A549 treated with AZD9567 at 1 μM for 4 hours (cell line): ENCODE data around the gene CDK5RAP1. TPM values are rescaled to one million over a fixed set of nuclear protein-coding genes. Genes with fewer than 3 reads are reported as not detected.

ENCODE experiments used
- total RNA-seq: library from RNA; stranded (reverse); fragments of 200-300 nt; extraction: Qiagen RNA extraction; gene quantifications from 5 replicates; pipeline ENCODE4 v1.2.3, GENCODE V29; 2022; ENCODE audit not compliant: insufficient read depth

CDK5RAP1 gene, protein sequence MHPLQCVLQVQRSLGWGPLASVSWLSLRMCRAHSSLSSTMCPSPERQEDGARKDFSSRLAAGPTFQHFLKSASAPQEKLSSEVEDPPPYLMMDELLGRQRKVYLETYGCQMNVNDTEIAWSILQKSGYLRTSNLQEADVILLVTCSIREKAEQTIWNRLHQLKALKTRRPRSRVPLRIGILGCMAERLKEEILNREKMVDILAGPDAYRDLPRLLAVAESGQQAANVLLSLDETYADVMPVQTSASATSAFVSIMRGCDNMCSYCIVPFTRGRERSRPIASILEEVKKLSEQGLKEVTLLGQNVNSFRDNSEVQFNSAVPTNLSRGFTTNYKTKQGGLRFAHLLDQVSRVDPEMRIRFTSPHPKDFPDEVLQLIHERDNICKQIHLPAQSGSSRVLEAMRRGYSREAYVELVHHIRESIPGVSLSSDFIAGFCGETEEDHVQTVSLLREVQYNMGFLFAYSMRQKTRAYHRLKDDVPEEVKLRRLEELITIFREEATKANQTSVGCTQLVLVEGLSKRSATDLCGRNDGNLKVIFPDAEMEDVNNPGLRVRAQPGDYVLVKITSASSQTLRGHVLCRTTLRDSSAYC
- 27.1 to 37.6 TPM (median 33.5 TPM) in 5 replicates for total RNA-seq

GRCh38 chr20:33401184-33401920, at the start of gene CDK5RAP1:
CDK5RAP1 (minus strand) TSS chr20:33401519; CDS start chr20:33397064, 4,455 bp downstream.

DNA sequence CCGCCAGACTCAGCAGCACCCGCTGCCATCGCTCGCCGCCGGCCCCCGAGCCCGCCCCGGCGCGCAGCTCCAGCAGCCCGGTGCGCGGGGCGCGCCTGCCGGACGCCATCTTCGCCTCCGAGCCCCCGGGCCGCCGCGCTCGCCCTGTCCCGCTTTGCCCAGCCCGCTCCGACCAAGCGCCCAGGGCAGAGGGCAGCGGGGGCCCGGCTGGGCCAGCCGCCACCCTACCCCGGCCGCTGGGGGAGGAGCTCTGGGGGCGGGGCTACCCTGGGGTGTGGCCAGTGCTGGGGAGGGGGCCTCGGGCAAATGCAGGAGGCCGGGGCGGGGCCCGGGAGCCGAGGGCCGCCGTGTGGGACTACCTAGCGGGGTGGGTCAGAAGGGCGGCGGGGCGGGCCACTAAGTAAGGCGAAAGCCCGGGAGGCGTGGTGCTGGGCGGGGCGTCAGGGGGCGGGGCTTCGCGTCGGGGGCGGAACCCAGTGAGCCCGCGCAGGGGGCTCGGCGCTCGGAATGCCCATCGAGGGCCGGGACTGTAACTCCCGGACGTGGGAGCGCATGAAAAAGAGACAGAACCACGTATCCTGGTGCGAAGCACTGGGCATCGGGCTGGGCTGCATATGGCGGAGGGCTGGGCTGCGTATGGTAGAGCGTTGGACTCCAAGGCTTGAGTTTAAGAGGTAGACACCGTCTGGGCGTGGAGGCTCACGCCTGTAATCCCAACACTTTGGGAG, 42.4 kb upstream of the CDK5RAP1 start, which contains the start of gene SNTA1:
TSS of gene SNTA1 (minus strand) at position 252 of the 728 bp plus-strand sequence. CDS start at position 109, 143 bp downstream.

Other genes starting within 250 kb of the CDK5RAP1 start
- gene BPIFA2, start 233.4 kb downstream of the CDK5RAP1 start, total RNA-seq = 0.12 TPM in 1 of 5 replicates, not detected in the others
- not detected in 5 replicates for gene BPIFA3, start 184.2 kb downstream of the CDK5RAP1 start, total RNA-seq
- not detected in 5 replicates for gene BPIFA1, start 165.5 kb downstream of the CDK5RAP1 start, total RNA-seq
- gene BPIFB1, start 118.3 kb downstream of the CDK5RAP1 start, total RNA-seq = 0.11 to 0.16 TPM (median 0.13 TPM) in 3 of 5 replicates, not detected in the others
- 10.5 to 14.1 TPM (median 11.8 TPM) in 5 replicates for gene SNTA1, start 42.2 kb upstream of the CDK5RAP1 start, total RNA-seq
- 4.5 to 7.6 TPM (median 6.6 TPM) in 5 replicates for gene CBFA2T2, start 88.6 kb upstream of the CDK5RAP1 start, total RNA-seq